K562 (cell line): ENCODE measurements around the gene WTIP. TPM values are rescaled to one million over a fixed set of nuclear protein-coding genes. Genes with fewer than 3 reads are reported as not detected.

Source experiments
- ATAC-seq: fragments of 200-7000 bp; cut with Tn5 transposase; 3 replicates; pipeline ENCODE4 v1.9.1; 2020; ENCODE audit warnings: moderate library complexity
- BruUV-seq: library from RNA; stranded (reverse); fragments of 400-500 nt; replicated peaks from 2 replicates; lab custom pipeline; 2021; lab: Mats Ljungman, UMichigan
- CTCF ChIA-PET: fragments of 300-600 bp; formaldehyde crosslinking; extraction: SDS; loops from one replicate; lab custom pipeline; 2021; ENCODE audit warnings: low intra/inter-chr PET ratio; lab: Yijun Ruan, JAX
- POLR2A ChIA-PET: fragments of 300-600, 350-650 bp; sonication (Branson Sonifier 250); formaldehyde crosslinking; extraction: SDS; loops from one replicate; lab custom pipeline; 2021; ENCODE audit warnings: antibody characterized with exemption, inconsistent platforms; lab: Yijun Ruan, JAX
- DNase-seq, 4 experiments: peaks; one replicate each; pipeline versions ENCODE4 v3.0.0 to v3.0.0-alpha.2; 2011 to 2018; ENCODE audit warnings: low spot score in 3 of 4, mixed read lengths in 3 of 4; ENCODE audit errors: extremely low read depth in 1 of 4
- FAIRE-seq: peaks from 2 replicates; lab custom pipeline; 2011; peaks lifted over from hg19 to GRCh38; lab: Jason Lieb, UNC
- H2AFZ ChIP-seq: 2 replicates; pipeline ENCODE4 v1.6.0; 2011; ENCODE audit warnings: low read depth, low read length, control low read depth, inconsistent platforms
- H3K27ac ChIP-seq: fragments of 200-600 bp; 3 replicates; pipeline ENCODE4 v1.8.0; 2011; ENCODE audit warnings: low read depth, mild to moderate bottlenecking, control low read depth, inconsistent platforms, low read length, moderate library complexity, mixed read lengths; ENCODE audit errors: extremely low read depth
- H3K27me3 ChIP-seq, 2 experiments: fragments of 300-600 bp in 1 of 2; 2 replicates in 1 of 2; 3 replicates in 1 of 2; pipeline versions ENCODE4 v1.6.0 to v1.8.0; 2011; ENCODE audit warnings: inconsistent platforms in 2 of 2, low read length in 2 of 2, mild to moderate bottlenecking in 1 of 2, mixed read lengths in 1 of 2, moderate library complexity in 1 of 2; ENCODE audit not compliant: control insufficient read depth in 2 of 2, insufficient read depth in 2 of 2
- H3K36me3 ChIP-seq: fragments of 300-600 bp; 3 replicates; pipeline ENCODE4 v1.8.0; 2011; ENCODE audit warnings: mild to moderate bottlenecking, low read length, inconsistent platforms; ENCODE audit not compliant: control insufficient read depth, insufficient read depth
- H3K4me1 ChIP-seq, 2 experiments: fragments of 200-600 bp in 1 of 2; replicated peaks in 1 of 2; 2 replicates in 1 of 2; 3 replicates in 1 of 2; pipeline versions ENCODE4 v1.5.1 to v1.8.0; 2011; ENCODE audit warnings: inconsistent platforms in 2 of 2, low read length in 2 of 2, mild to moderate bottlenecking in 1 of 2, mixed read lengths in 1 of 2, moderate library complexity in 1 of 2; ENCODE audit not compliant: control insufficient read depth in 2 of 2, insufficient read depth in 2 of 2
- H3K4me2 ChIP-seq: 2 replicates; pipeline ENCODE4 v1.6.1; 2011; ENCODE audit warnings: low read length, control low read depth, inconsistent platforms, mixed read lengths; ENCODE audit not compliant: insufficient read depth
- H3K4me3 ChIP-seq: fragments of 200-600 bp; sonication (generic), shearing (Covaris generic); 2 replicates; pipeline ENCODE4 v1.5.1; 2016; ENCODE audit warnings: control low read depth, inconsistent platforms
- H3K79me2 ChIP-seq: fragments of 200-600 bp; 3 replicates; pipeline ENCODE4 v1.8.0; 2011; ENCODE audit warnings: low read length, inconsistent platforms; ENCODE audit not compliant: control insufficient read depth, insufficient read depth
- H3K9ac ChIP-seq, 2 experiments: 2 replicates each; pipeline versions ENCODE4 v1.6.0 to v1.6.1; 2011; ENCODE audit warnings: low read depth in 2 of 2, low read length in 2 of 2, control low read depth in 1 of 2, inconsistent platforms in 1 of 2, mild to moderate bottlenecking in 1 of 2, mixed read lengths in 1 of 2; ENCODE audit not compliant: insufficient read depth in 1 of 2
- H3K9me1 ChIP-seq: one replicate; pipeline ENCODE4 v1.6.0; 2011; ENCODE audit warnings: inconsistent platforms, mild to moderate bottlenecking, low read length, moderate library complexity; ENCODE audit not compliant: control insufficient read depth, insufficient read depth
- H3K9me3 ChIP-seq: replicated peaks from 2 replicates; pipeline ENCODE4 v1.5.1; 2011; ENCODE audit warnings: low read depth, low read length, inconsistent platforms; ENCODE audit not compliant: control insufficient read depth, insufficient read depth
- H4K20me1 ChIP-seq: replicated peaks from 2 replicates; pipeline ENCODE4 v1.6.1; 2011; ENCODE audit warnings: low read length, inconsistent platforms, mixed read lengths; ENCODE audit not compliant: control insufficient read depth, insufficient read depth
- ATF7 ChIP-seq: fragments of 450-650 bp; IDR thresholded peaks from 2 replicates; pipeline ENCODE4 v1.7.1; 2014; ENCODE audit warnings: mild to moderate bottlenecking, moderate library complexity
- BDP1 ChIP-seq: IDR thresholded peaks from 3 replicates; pipeline ENCODE4 v1.6.1; 2011; ENCODE audit not compliant: insufficient read length, insufficient read depth
- CTBP1 ChIP-seq: fragments of 450-650 bp; IDR thresholded peaks from 2 replicates; pipeline ENCODE4 v1.6.1; 2016; ENCODE audit warnings: borderline replicate concordance
- IRF2 ChIP-seq: sonication (generic); formaldehyde crosslinking; IDR thresholded peaks from 2 replicates; pipeline ENCODE4 v1.8.1; 2022; ENCODE audit warnings: mild to moderate bottlenecking, missing genetic modification reagents
- MEF2D ChIP-seq: conservative IDR thresholded peaks from 2 replicates; pipeline ENCODE4 v1.6.1; 2016; ENCODE audit warnings: low read depth, missing genetic modification characterization, missing compliant biosample characterization
- MYBL2 ChIP-seq, 2 experiments: fragments of 450-650 bp in 1 of 2; sonication (generic) in 1 of 2; formaldehyde crosslinking in 1 of 2; IDR thresholded peaks; 2 replicates each; pipeline versions ENCODE4 v1.6.1 to v1.8.1; 2017 to 2022; ENCODE audit warnings: borderline replicate concordance in 1 of 2, inconsistent platforms in 1 of 2, low read depth in 1 of 2, mild to moderate bottlenecking in 1 of 2, missing genetic modification reagents in 1 of 2, moderate library complexity in 1 of 2
- SETDB1 ChIP-seq: IDR thresholded peaks from one replicate; pipeline ENCODE4 v1.6.1; 2012; ENCODE audit warnings: low read length, control low read depth, inconsistent platforms
- SNAPC5 ChIP-seq: fragments of 250-450 bp; sonication (Bioruptor Pico); IDR thresholded peaks from 2 replicates; pipeline ENCODE4 v1.8.0; 2021; ENCODE audit warnings: moderate library complexity, mild to moderate bottlenecking, inconsistent platforms
- ZMIZ1 ChIP-seq, 2 experiments: fragments of 150-350 bp in 1 of 2; IDR thresholded peaks; 2 replicates each; pipeline ENCODE4 v1.6.1; 2012 to 2016; ENCODE audit warnings: low read depth in 2 of 2, low read length in 2 of 2, mild to moderate bottlenecking in 1 of 2, moderate library complexity in 1 of 2
- ZNF23 ChIP-seq: fragments of 250-450 bp; sonication (Bioruptor Pico); IDR thresholded peaks from 2 replicates; pipeline ENCODE4 v1.4.0; 2020; ENCODE audit warnings: mild to moderate bottlenecking
- ZNF41 ChIP-seq: fragments of 250-450 bp; sonication (Bioruptor Pico); conservative IDR thresholded peaks from 2 replicates; pipeline ENCODE4 v1.4.0; 2020; ENCODE audit warnings: mild to moderate bottlenecking
- WGBS: fragments of 100-300 bp; shearing (Covaris generic); methylation state at CpG from one replicate; pipeline ENCODE4 v1.1.6; 2016; ENCODE audit warnings: low coverage, mixed read lengths; ENCODE audit not compliant: insufficient coverage; ENCODE audit errors: missing lambda C conversion rate; 5-methylcytosine and 5-hydroxymethylcytosine counted together
- in situ Hi-C: fragments of 300-500 bp; cut with MboI; formaldehyde crosslinking; loops from 4 replicates; pipeline ENCODE4 v1.15.0; 2018; ENCODE audit warnings: inconsistent platforms, mixed read lengths
- intact Hi-C: fragments of 100-400 bp; cut with micrococcal nuclease; formaldehyde crosslinking; loops from 2 replicates; pipeline ENCODE4 v1.14.2; 2022
- polyA plus RNA-seq, 8 experiments: library from polyadenylated mRNA; depleted of rRNA in 4 of 8; stranded (reverse) in 5 of 8; unstranded in 3 of 8; fragments of >200 nt; fragmentation: Nextera tagmentation in 2 of 8; fragmentation: Illumina TruSeq in 1 of 8; extraction: Ambion mirVana in 2 of 8; extraction: Trizol in 1 of 8; gene quantifications; 2 replicates each; pipeline versions ENCODE4 v1.2.1 to v1.2.3, GENCODE V29; 2011 to 2014; ENCODE audit warnings: inconsistent platforms in 1 of 8, missing spikeins in 1 of 8
- total RNA-seq, 7 experiments: library from RNA; depleted of rRNA in 6 of 7; stranded (reverse); fragments of >200 nt in 6 of 7; fragmentation: Illumina TruSeq in 2 of 7; extraction: Trizol in 2 of 7; gene quantifications; 2 replicates each; pipeline versions ENCODE4 v1.2.1 to v1.2.3, GENCODE V29; 2011 to 2021; ENCODE audit warnings: low replicate concordance in 1 of 7

Gene WTIP
- total and polyA plus RNA-seq, 9 of the 15 experiments (the other 6 are each of a cell fraction or from before 2014, with no cell fraction given): under 0.01 to 0.54 (median 0.27) TPM; not detected in 1

- no peak overlapping the region for H3K27ac ChIP-seq
- no TSS peak for BruUV-seq
- no peak overlapping the region for H2AFZ ChIP-seq
- peaks cover 14 to 36% of the 10 kb centered on the region in 2 experiments; a peak in 4 of 5 replicates for H3K4me1 ChIP-seq
- H3K9ac ChIP-seq: no peak overlapping the region
- in situ Hi-C loops: no loop called here
- ChIA-PET CTCF (no interaction called here), POLR2A (interaction anchor here (0.6 kb wide), 1 partner anchor 75 kb away, joined by 3 read pairs; no protein-coding TSS in a partner anchor)
- no peaks in the 10 kb centered on the region for H3K9me3 ChIP-seq
- no peaks in the 10 kb centered on the region for H3K9me1 ChIP-seq
- no peak for TF ChIP-seq MEF2D (tag)
- TF ChIP-seq CTBP1: no peak
- H4K20me1 ChIP-seq: no peaks in the 10 kb centered on the region
- intact Hi-C loops: loop anchor here (10.0 kb wide), 1 partner anchor 150 kb away; no protein-coding TSS in a partner anchor
- H3K27me3 ChIP-seq: no peaks in the 10 kb centered on the region; a peak in 2 of 5 replicates
- 14% methylated on average over 9 of the region's 9 CpGs for WGBS
- H3K4me3 ChIP-seq: no peak overlapping the region
- H3K36me3 ChIP-seq: no peaks in the 10 kb centered on the region
- no peak for ATAC-seq
- H3K79me2 ChIP-seq: no peaks in the 10 kb centered on the region
- no peak overlapping the region for H3K4me2 ChIP-seq
- no peak for FAIRE-seq
- no peak for DNase-seq
Observed at GRCh38 chr19:34504809-34505291, 23.3 kb downstream of the WTIP start.

- FAIRE-seq: no peak
- TF ChIP-seq ZNF41 (CRISPR knock-in tag) (no peak), ZNF23 (no peak), ATF7 (no peak), SNAPC5 (CRISPR knock-in tag) (no peak), SETDB1 (no peak), IRF2 (CRISPR knock-in tag) (no peak), ZMIZ1 (IDR thresholded peaks at IDR 0.05; ENCODE audit: low read depth in 2 of 2, low read length in 2 of 2) (no peak), MYBL2 (IDR thresholded peaks at IDR 0.05; ENCODE audit: low read depth) (no peak), MYBL2 (CRISPR knock-in tag; IDR thresholded peaks at IDR 0.05; ENCODE audit: borderline replicate concordance) (no peak), BDP1 (no peak)
Observed at GRCh38 chr19:34505321-34506025, 23.9 kb downstream of the WTIP start.

More at GRCh38 chr19:34505321-34506025, 23.9 kb downstream of the WTIP start:
- Histone ChIP-seq H3K4me1 (peaks cover 12 to 30% of the 10 kb centered on the region in 2 experiments; a peak in 4 of 5 replicates), H2AFZ (no peak overlapping the region), H3K9me3 (no peaks in the 10 kb centered on the region), H3K9me1 (no peaks in the 10 kb centered on the region), H3K4me2 (no peak overlapping the region), H3K79me2 (no peaks in the 10 kb centered on the region), H3K27me3 (no peaks in the 10 kb centered on the region; a peak in 1 of 5 replicates), H3K9ac (no peak overlapping the region), H3K27ac (no peak overlapping the region), H3K4me3 (no peak overlapping the region), H4K20me1 (no peaks in the 10 kb centered on the region), H3K36me3 (no peaks in the 10 kb centered on the region)
- no TSS peak for BruUV-seq
- intact Hi-C loops (loop anchor here (10.0 kb wide), 1 partner anchor 151 kb away; no protein-coding TSS in a partner anchor), in situ Hi-C loops (no loop called here)
- ChIA-PET CTCF (no interaction called here), POLR2A (interaction anchor here (1.3 kb wide), 1 partner anchor 16 kb away, joined by 4 read pairs; no protein-coding TSS in a partner anchor)
- DNase-seq: peak in 1 of 4 experiments; percentile 8
- 8% methylated on average over 9 of the region's 14 CpGs for WGBS
- ATAC-seq: no peak
